ENCODE data around the gene NDN. TPM values are rescaled to one million over a fixed set of nuclear protein-coding genes. Genes with fewer than 3 reads are reported as not detected.

Gene NDN
- total RNA-seq, 1 donor from 2014 or later: 105 TPM

DNA sequence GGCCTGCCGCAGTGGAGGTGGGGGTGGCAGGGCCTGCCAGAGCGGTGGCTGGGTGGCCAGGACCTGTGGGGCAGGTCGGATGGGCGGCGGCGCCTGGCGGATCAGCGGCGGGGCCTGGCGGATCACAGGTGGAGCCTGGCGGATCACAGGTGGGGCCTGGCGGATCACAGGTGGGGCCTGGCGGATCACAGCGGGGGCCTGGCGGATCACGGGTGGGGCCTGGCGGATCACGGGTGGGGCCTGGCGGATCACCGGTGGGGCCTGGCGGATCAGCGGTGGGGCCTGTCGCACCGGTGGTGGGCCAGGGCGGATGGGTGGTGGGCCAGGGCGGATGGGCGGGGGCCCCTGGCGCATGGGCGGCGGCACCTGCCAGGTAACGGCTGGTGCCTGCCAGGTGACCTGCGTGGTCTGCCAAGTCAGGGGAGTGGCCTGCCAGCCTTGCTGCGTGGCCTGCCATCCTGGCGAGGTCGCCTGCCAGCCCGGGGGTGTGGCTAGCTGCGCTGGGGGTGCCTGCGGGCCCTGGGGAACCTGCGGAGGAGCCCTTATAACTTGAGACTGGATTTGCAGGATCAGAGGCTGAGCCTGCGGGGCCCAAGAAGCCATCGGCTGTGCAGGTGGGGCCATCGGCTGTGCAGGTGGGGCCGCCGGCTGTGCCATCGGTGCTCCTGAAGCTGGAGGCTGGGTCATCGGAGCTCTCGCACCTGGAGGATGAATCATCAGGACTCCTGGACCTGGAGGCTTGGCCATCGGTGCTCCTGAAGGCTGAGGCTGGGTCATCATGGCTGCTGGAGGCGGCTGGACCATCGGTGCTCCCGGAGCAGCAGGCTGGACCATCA is 40.7 kb downstream of the NDN start:
- Mint-ChIP-seq H3K27me3 (ENCODE audit: low read depth) (no peaks in the 10 kb centered on the region), H3K4me3 (peak overlapping the region; percentile 66), H3K36me3 (ENCODE audit: low read depth) (peaks cover 2% of the 10 kb centered on the region), H3K9me3 (no peaks in the 10 kb centered on the region), H3K27ac (ENCODE audit: unreplicated experiment) (peak overlapping the region; percentile 43), H3K4me1 (peaks cover 31% of the 10 kb centered on the region)
- TF ChIP-seq, protein P1, sequence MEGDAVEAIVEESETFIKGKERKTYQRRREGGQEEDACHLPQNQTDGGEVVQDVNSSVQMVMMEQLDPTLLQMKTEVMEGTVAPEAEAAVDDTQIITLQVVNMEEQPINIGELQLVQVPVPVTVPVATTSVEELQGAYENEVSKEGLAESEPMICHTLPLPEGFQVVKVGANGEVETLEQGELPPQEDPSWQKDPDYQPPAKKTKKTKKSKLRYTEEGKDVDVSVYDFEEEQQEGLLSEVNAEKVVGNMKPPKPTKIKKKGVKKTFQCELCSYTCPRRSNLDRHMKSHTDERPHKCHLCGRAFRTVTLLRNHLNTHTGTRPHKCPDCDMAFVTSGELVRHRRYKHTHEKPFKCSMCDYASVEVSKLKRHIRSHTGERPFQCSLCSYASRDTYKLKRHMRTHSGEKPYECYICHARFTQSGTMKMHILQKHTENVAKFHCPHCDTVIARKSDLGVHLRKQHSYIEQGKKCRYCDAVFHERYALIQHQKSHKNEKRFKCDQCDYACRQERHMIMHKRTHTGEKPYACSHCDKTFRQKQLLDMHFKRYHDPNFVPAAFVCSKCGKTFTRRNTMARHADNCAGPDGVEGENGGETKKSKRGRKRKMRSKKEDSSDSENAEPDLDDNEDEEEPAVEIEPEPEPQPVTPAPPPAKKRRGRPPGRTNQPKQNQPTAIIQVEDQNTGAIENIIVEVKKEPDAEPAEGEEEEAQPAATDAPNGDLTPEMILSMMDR (conservative IDR thresholded peaks at IDR 0.05): no peak
- DNase-seq (ENCODE audit: low read depth, low spot score): no peak

DNA sequence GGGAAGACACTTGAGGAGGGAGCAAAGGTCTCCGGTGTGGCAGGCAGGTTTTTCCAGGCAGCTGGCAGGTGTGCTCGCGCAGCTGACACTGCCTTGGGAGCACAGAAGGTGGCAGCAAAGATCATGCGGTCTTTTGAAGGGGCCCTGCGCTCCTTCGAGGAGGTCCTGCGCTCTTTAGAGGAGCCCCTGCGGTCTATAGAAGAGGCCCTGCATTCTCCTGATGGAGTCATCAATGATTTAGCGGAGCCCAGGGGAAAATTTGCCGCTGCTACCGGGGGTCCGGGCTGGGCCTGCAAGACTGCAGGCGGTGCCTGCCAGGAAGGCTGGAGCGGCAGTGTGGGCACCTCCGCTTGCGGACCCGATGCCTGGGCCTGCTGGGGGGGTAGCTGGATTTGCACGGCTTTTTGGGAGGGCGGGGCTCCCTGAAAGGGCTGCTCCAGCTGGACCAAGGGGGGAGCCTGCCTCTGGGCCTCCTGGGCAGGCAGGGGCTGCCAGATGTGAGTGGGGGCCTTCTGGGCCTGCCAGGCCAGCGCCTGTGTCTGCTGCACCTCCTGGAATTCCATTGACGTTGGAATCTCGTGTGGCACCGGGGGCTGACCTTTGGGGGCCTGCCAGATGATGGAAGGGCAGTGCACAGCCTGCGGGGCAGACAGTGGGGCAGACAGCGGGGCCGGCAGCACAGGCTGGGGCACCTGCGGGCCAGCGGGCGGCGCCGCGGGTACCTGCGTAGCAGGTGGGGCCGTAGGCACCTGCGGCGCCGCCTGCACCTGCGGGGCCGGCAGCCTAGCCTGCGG is 41.5 kb downstream of the NDN start:
- H3K36me3 Mint-ChIP-seq (ENCODE audit: low read depth): peaks cover 2% of the 10 kb centered on the region
- no peak overlapping the region for H3K27ac Mint-ChIP-seq (ENCODE audit: unreplicated experiment)
- no peaks in the 10 kb centered on the region for H3K9me3 Mint-ChIP-seq
- H3K4me3 Mint-ChIP-seq: peak overlapping the region; percentile 81
- H3K4me1 Mint-ChIP-seq: peaks cover 31% of the 10 kb centered on the region
- no peaks in the 10 kb centered on the region for H3K27me3 Mint-ChIP-seq (ENCODE audit: low read depth)
- TF ChIP-seq, protein P1 (conservative IDR thresholded peaks at IDR 0.05): peak; percentile 53
- DNase-seq (ENCODE audit: low read depth, low spot score): peak; percentile 25

DNA sequence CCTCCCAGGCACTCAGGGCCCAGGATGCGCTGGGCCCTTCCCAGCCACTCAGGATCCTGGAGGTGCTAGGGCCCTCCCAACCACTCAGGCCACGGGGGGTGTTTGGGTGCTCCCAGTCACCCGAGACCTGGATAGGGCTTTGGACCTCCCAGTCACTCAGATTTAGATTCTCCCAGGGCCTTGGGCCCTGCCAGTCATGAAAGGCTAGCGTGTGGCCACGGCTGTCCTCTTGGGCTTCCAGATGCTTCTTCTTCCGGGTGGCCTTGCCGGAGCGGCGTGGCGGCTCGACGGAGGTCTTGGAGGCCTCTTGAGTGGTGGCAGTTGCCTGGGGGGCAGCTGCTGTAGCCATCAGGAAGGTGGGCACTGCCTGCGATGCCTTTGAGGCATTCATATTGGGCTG is 42.3 kb downstream of the NDN start:
- Mint-ChIP-seq H3K4me3 (peak overlapping the region; percentile 81), H3K4me1 (peaks cover 27% of the 10 kb centered on the region), H3K9me3 (no peaks in the 10 kb centered on the region), H3K27ac (ENCODE audit: unreplicated experiment) (no peak overlapping the region), H3K36me3 (ENCODE audit: low read depth) (peaks cover 2% of the 10 kb centered on the region), H3K27me3 (ENCODE audit: low read depth) (no peaks in the 10 kb centered on the region)
- no peak for DNase-seq (ENCODE audit: low read depth, low spot score)
- TF ChIP-seq, protein P1 (conservative IDR thresholded peaks at IDR 0.05): no peak

DNA sequence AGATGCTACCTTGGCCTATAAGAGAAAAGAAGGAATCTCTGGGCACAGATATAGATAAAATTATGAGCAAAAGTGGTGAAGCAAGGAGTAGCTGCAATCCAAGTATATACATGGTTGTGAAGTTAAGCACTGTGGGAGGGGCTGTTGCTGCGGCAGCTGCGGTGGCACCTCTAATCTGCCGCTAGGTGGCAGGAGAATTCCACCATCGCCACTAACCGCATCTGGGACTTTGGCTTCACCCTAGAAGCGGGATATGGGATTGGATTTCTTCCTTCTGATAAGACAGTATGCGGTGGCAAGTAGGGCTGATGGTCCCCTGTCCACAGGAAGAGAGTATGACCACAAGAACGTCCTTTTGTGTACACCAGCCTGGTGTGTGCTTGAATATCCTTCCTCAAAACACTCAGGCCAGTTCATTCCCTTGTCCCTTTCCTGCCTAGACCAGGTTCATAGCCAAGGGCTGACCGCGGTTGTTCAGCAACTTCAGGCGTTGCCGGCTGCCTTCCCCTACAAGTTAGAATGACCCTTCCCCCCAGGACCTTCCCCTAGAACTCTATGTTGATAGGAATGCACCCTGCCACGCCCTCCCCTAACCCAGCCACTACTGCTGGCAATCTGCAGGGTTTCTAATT is 44.6 kb downstream of the NDN start:
- Mint-ChIP-seq H3K4me3 (peak overlapping the region; percentile 36), H3K4me1 (peaks cover 16% of the 10 kb centered on the region), H3K36me3 (ENCODE audit: low read depth) (peaks cover 2% of the 10 kb centered on the region), H3K27me3 (ENCODE audit: low read depth) (no peaks in the 10 kb centered on the region), H3K27ac (ENCODE audit: unreplicated experiment) (no peak overlapping the region), H3K9me3 (no peaks in the 10 kb centered on the region)
- peak; percentile 63 for DNase-seq (ENCODE audit: low read depth, low spot score)
- TF ChIP-seq, protein P1 (conservative IDR thresholded peaks at IDR 0.05): peak; percentile 84

Other genes starting within 250 kb of the NDN start
- gene GOLGA6L2, start 240.1 kb downstream of the NDN start, total RNA-seq: not detected in 2 replicates
- 3.0 and 3.8 TPM in 2 replicates for gene MKRN3, start 121.6 kb downstream of the NDN start, total RNA-seq
- gene MAGEL2, start 39.4 kb downstream of the NDN start, total RNA-seq: 11.9 and 13.1 TPM in 2 replicates